SK-N-SH treated with all-trans-retinoic acid at 6 μM for 48 hours (cell line): ENCODE results near the gene TEX2.

Source experiments
- ATAC-seq: fragments of 200-7000 bp; cut with Tn5 transposase; 3 replicates; pipeline ENCODE4 v1.9.1; 2020; ENCODE audit warnings: mild to moderate bottlenecking, moderate library complexity
- BACH2 ChIP-seq: fragments of 250-450 bp; sonication (Bioruptor Pico); IDR thresholded peaks from 2 replicates; pipeline ENCODE4 v1.9.0; 2021; ENCODE audit warnings: mild to moderate bottlenecking, borderline replicate concordance
- CSDC2 ChIP-seq: fragments of 250-450 bp; sonication (Bioruptor Pico); IDR thresholded peaks from 2 replicates; pipeline ENCODE4 v1.5.0; 2020; ENCODE audit warnings: mild to moderate bottlenecking, moderate library complexity
- ESRRG ChIP-seq: fragments of 250-450 bp; sonication (Bioruptor Pico); IDR thresholded peaks from 2 replicates; pipeline ENCODE4 v1.6.1; 2021; ENCODE audit warnings: mild to moderate bottlenecking
- GLIS3 ChIP-seq: fragments of 250-450 bp; sonication (Bioruptor Pico); IDR thresholded peaks from 2 replicates; pipeline ENCODE4 v1.5.0; 2020; ENCODE audit warnings: mild to moderate bottlenecking, moderate library complexity
- ISL1 ChIP-seq: fragments of 250-450 bp; sonication (Bioruptor Pico); IDR thresholded peaks from 2 replicates; pipeline ENCODE4 v2.1.2; 2022; ENCODE audit warnings: mild to moderate bottlenecking, moderate library complexity
- PPARA ChIP-seq: fragments of 250-450 bp; sonication (Bioruptor Pico); IDR thresholded peaks from 2 replicates; pipeline ENCODE4 v1.5.0; 2020; ENCODE audit warnings: mild to moderate bottlenecking, borderline replicate concordance
- RARB ChIP-seq: fragments of 250-450 bp; sonication (Bioruptor Pico); IDR thresholded peaks from 2 replicates; pipeline ENCODE4 v1.8.0; 2021; ENCODE audit warnings: mild to moderate bottlenecking, moderate library complexity
- TCF4 ChIP-seq: fragments of 250-450 bp; sonication (Bioruptor Pico); IDR thresholded peaks from 2 replicates; pipeline ENCODE4 v1.8.0; 2021; ENCODE audit warnings: mild to moderate bottlenecking, moderate library complexity, borderline replicate concordance
- TOX ChIP-seq: fragments of 250-450 bp; sonication (Bioruptor Pico); IDR thresholded peaks from 2 replicates; pipeline ENCODE4 v1.8.0; 2021; ENCODE audit warnings: mild to moderate bottlenecking, moderate library complexity, borderline replicate concordance
- ZC3H10 ChIP-seq: fragments of 250-450 bp; sonication (Bioruptor Pico); IDR thresholded peaks from 2 replicates; pipeline ENCODE4 v1.5.1; 2021; ENCODE audit warnings: mild to moderate bottlenecking, moderate library complexity
- ZFP3 ChIP-seq: fragments of 250-450 bp; sonication (Bioruptor Pico); IDR thresholded peaks from 2 replicates; pipeline ENCODE4 v1.5.0; 2020; ENCODE audit warnings: mild to moderate bottlenecking, moderate library complexity
- ZFP30 ChIP-seq: fragments of 450-650 bp; formaldehyde crosslinking; IDR thresholded peaks from 2 replicates; pipeline ENCODE4 v1.5.0; 2022; ENCODE audit warnings: mild to moderate bottlenecking, moderate library complexity
- ZNF565 ChIP-seq: fragments of 450-650 bp; formaldehyde crosslinking; conservative IDR thresholded peaks from 2 replicates; pipeline ENCODE4 v1.5.0; 2020; ENCODE audit warnings: low read depth, mild to moderate bottlenecking, moderate library complexity
- ZNF70 ChIP-seq: fragments of 450-650 bp; formaldehyde crosslinking; IDR thresholded peaks from 2 replicates; pipeline ENCODE4 v1.5.0; 2020; ENCODE audit warnings: mild to moderate bottlenecking, moderate library complexity
- TF ChIP-seq, protein P1 (sequence below): fragments of 250-450 bp; sonication (Bioruptor Pico); IDR thresholded peaks from 2 replicates; pipeline ENCODE4 v1.5.1; 2021; ENCODE audit warnings: mild to moderate bottlenecking, moderate library complexity
- TF ChIP-seq, protein P2 (sequence below): fragments of 250-450 bp; sonication (Bioruptor Pico); IDR thresholded peaks from 2 replicates; pipeline ENCODE4 v1.8.0; 2021; ENCODE audit warnings: low read depth, mild to moderate bottlenecking, moderate library complexity, borderline replicate concordance
- TF ChIP-seq, protein P3 (sequence below): fragments of 250-450 bp; sonication (Bioruptor Pico); IDR thresholded peaks from 2 replicates; pipeline ENCODE4 v1.5.0; 2020; ENCODE audit warnings: mild to moderate bottlenecking, moderate library complexity
- TF ChIP-seq, protein P4 (sequence below): fragments of 250-450 bp; sonication (Bioruptor Pico); IDR thresholded peaks from 2 replicates; pipeline ENCODE4 v1.5.1; 2020; ENCODE audit warnings: low read depth, mild to moderate bottlenecking, moderate library complexity
- TF ChIP-seq, protein P5 (sequence below): fragments of 250-450 bp; sonication (Bioruptor Pico); IDR thresholded peaks from 2 replicates; pipeline ENCODE4 v1.8.0; 2020; ENCODE audit warnings: mild to moderate bottlenecking, moderate library complexity, borderline replicate concordance

TEX2 gene

DNA sequence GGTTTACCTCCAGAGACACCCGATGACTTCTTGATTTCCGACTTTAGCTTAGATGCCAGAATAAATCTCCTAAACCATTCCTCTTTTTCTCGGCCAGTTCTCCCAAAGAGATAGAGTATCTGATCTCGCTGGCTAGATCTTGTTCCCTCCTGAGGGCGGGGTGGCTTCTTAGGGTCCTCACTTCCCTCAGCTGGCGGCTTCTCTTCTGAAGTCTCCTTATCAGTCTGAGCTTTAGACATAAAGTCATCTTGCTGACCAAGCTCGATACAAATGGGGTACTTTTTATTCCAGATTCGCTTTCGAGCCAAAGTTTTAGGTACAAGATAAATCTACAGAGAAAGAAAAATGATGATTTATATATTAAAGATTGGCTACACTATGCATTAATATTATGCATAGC, 69.5 kb downstream of the TEX2 start:
- ATAC-seq, result no peak

DNA sequence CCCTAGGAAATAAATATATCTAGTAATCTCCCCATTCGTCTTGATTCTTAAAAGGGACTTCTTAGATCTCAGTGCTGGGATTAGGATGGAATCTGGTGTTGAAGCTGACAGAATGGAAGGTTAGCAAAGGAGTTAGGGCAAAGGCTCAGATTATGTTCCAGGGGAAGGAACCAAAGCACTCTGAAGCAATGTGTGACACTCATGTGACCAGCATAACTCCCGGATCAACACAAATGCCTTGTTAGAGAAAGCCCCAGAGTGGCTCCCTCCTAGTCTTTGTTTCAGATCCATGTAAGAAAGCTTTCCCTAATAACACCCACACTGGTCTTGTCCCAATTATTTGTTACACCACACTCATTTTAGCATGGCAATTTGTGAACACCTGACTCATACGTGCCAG, 70.5 kb downstream of the TEX2 start:
- ATAC-seq, result no peak

More for the DNA sequence above, 69.5 kb downstream of the TEX2 start:
- TF ChIP-seq BACH2 (CRISPR knock-in tag), result no peak
- no peak for TF ChIP-seq ZNF565 (CRISPR knock-in tag)
- no peak for TF ChIP-seq TOX (CRISPR knock-in tag)
- TF ChIP-seq, protein P1, sequence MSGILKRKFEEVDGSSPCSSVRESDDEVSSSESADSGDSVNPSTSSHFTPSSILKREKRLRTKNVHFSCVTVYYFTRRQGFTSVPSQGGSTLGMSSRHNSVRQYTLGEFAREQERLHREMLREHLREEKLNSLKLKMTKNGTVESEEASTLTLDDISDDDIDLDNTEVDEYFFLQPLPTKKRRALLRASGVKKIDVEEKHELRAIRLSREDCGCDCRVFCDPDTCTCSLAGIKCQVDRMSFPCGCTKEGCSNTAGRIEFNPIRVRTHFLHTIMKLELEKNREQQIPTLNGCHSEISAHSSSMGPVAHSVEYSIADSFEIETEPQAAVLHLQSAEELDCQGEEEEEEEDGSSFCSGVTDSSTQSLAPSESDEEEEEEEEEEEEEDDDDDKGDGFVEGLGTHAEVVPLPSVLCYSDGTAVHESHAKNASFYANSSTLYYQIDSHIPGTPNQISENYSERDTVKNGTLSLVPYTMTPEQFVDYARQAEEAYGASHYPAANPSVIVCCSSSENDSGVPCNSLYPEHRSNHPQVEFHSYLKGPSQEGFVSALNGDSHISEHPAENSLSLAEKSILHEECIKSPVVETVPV, result no peak
- TF ChIP-seq PPARA (CRISPR knock-in tag), result no peak

DNA sequence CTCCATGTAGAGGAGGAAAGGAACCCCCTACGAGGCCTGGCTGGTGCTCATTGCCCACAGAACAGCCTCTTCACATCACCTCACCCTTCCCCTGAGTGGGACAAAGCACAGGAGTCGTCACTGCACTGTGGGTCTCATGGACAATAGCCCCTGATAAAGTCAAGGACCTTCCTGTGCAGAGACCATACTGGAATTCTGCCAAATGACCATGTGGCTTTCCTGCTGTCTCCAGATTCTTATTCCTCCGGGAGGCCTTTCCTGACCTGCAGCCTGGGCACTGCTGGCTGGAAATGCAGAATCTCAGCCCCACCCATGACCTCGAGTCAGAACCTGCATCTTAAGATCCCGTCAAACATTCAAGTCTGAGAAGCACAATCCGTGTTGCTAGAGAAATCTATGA, 72.6 kb downstream of the TEX2 start:
- TF ChIP-seq TCF4 (CRISPR knock-in tag) (peak; percentile 81; the same call in 1 of the 2 replicates), ZC3H10 (CRISPR knock-in tag) (no peak), BACH2 (CRISPR knock-in tag) (no peak), ZFP30 (CRISPR knock-in tag) (no peak), ZFP3 (CRISPR knock-in tag) (no peak)
- TF ChIP-seq, protein P2, sequence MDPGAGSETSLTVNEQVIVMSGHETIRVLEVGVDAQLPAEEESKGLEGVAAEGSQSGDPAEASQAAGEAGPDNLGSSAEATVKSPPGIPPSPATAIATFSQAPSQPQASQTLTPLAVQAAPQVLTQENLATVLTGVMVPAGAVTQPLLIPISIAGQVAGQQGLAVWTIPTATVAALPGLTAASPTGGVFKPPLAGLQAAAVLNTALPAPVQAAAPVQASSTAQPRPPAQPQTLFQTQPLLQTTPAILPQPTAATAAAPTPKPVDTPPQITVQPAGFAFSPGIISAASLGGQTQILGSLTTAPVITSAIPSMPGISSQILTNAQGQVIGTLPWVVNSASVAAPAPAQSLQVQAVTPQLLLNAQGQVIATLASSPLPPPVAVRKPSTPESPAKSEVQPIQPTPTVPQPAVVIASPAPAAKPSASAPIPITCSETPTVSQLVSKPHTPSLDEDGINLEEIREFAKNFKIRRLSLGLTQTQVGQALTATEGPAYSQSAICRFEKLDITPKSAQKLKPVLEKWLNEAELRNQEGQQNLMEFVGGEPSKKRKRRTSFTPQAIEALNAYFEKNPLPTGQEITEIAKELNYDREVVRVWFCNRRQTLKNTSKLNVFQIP (CRISPR knock-in tag), result no peak
- TF ChIP-seq, protein P3, sequence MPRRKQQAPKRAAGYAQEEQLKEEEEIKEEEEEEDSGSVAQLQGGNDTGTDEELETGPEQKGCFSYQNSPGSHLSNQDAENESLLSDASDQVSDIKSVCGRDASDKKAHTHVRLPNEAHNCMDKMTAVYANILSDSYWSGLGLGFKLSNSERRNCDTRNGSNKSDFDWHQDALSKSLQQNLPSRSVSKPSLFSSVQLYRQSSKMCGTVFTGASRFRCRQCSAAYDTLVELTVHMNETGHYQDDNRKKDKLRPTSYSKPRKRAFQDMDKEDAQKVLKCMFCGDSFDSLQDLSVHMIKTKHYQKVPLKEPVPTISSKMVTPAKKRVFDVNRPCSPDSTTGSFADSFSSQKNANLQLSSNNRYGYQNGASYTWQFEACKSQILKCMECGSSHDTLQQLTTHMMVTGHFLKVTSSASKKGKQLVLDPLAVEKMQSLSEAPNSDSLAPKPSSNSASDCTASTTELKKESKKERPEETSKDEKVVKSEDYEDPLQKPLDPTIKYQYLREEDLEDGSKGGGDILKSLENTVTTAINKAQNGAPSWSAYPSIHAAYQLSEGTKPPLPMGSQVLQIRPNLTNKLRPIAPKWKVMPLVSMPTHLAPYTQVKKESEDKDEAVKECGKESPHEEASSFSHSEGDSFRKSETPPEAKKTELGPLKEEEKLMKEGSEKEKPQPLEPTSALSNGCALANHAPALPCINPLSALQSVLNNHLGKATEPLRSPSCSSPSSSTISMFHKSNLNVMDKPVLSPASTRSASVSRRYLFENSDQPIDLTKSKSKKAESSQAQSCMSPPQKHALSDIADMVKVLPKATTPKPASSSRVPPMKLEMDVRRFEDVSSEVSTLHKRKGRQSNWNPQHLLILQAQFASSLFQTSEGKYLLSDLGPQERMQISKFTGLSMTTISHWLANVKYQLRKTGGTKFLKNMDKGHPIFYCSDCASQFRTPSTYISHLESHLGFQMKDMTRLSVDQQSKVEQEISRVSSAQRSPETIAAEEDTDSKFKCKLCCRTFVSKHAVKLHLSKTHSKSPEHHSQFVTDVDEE (CRISPR knock-in tag), result peak; percentile 75; the same call in 1 of the 2 replicates
- TF ChIP-seq, protein P4, sequence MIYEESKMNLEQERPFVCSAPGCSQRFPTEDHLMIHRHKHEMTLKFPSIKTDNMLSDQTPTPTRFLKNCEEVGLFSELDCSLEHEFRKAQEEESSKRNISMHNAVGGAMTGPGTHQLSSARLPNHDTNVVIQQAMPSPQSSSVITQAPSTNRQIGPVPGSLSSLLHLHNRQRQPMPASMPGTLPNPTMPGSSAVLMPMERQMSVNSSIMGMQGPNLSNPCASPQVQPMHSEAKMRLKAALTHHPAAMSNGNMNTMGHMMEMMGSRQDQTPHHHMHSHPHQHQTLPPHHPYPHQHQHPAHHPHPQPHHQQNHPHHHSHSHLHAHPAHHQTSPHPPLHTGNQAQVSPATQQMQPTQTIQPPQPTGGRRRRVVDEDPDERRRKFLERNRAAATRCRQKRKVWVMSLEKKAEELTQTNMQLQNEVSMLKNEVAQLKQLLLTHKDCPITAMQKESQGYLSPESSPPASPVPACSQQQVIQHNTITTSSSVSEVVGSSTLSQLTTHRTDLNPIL, result no peak
- no peak; the same call in 1 of the 3 replicates for ATAC-seq

More for the DNA sequence above, 70.5 kb downstream of the TEX2 start:
- no peak for TF ChIP-seq ISL1
- TF ChIP-seq GLIS3 (CRISPR knock-in tag), result no peak
- no peak for TF ChIP-seq CSDC2 (CRISPR knock-in tag)
- no peak for TF ChIP-seq BACH2 (CRISPR knock-in tag)

DNA sequence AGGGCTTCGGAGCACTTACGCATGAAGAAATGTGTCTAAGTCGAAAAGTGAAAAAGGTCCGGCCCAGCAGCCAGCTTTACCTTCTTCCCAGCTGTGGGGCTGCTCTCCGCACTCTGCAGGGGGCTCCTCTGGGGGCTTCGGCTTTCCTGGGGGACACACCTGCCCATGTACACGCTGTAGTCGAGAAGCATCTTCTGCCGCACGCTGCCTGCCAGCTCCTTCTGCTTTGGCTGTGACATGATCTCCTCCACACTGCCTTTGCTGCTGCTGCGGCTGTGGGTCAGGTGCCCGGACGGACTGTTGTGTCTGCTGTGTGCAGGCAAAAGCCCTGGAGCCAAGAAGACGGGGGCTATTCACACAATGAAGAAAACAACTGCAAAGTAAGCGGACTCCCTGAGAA, 75.0 kb downstream of the TEX2 start:
- TF ChIP-seq BACH2 (CRISPR knock-in tag) (no peak), ESRRG (no peak), ZC3H10 (CRISPR knock-in tag) (no peak), ZNF70 (CRISPR knock-in tag) (no peak), ZFP30 (CRISPR knock-in tag) (no peak), ZNF565 (CRISPR knock-in tag) (no peak), ZFP3 (CRISPR knock-in tag) (no peak)
- no peak for ATAC-seq

DNA sequence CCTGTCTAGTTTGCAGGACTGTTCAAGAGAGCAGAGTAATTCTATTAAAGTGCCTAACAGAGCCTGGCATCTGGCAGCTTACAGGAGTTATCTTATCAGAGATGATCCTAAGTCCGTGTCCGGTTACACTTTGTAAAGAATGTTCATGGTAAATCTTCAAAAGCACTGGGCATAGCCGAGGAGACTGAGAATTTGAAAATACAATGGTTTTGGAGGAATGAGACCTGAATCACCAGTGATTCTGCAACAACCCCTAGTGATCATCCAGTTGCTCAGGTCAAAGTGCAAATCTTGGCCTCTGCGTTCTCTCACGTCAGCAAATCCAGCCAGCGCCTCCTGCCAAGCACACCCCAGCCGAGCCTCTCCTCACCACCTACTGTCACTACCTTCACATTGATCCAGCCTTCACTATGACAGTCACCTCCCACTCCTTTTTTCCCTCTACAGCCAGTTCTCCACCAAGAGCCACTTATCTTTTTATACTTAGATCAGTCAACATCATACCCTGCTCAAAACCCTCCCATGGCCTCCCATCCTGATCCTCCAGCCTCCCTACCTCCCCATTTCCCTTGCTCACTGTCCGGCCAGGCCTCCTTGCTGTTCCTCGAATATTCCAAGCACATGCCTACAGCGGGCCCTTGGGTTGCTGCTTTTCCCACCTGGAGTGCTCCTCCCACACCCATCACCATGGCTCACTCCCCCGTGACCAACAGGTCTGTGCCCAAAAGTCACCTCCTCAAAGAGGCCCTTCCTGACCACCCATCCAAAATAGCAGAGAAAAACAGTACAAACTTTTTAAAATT, 75.8 kb downstream of the TEX2 start:
- no peak; the same call in 2 of the 3 replicates for ATAC-seq
- no peak for TF ChIP-seq ZC3H10 (CRISPR knock-in tag)
- no peak for TF ChIP-seq ZNF70 (CRISPR knock-in tag)
- TF ChIP-seq, protein P5, sequence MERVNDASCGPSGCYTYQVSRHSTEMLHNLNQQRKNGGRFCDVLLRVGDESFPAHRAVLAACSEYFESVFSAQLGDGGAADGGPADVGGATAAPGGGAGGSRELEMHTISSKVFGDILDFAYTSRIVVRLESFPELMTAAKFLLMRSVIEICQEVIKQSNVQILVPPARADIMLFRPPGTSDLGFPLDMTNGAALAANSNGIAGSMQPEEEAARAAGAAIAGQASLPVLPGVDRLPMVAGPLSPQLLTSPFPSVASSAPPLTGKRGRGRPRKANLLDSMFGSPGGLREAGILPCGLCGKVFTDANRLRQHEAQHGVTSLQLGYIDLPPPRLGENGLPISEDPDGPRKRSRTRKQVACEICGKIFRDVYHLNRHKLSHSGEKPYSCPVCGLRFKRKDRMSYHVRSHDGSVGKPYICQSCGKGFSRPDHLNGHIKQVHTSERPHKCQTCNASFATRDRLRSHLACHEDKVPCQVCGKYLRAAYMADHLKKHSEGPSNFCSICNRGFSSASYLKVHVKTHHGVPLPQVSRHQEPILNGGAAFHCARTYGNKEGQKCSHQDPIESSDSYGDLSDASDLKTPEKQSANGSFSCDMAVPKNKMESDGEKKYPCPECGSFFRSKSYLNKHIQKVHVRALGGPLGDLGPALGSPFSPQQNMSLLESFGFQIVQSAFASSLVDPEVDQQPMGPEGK, result no peak
- TF ChIP-seq RARB (CRISPR knock-in tag), result no peak
- TF ChIP-seq ISL1, result peak; percentile 37
- TF ChIP-seq CSDC2 (CRISPR knock-in tag), result no peak
- TF ChIP-seq, protein P1, result no peak
- no peak for TF ChIP-seq BACH2 (CRISPR knock-in tag)
- TF ChIP-seq GLIS3 (CRISPR knock-in tag), result no peak
- TF ChIP-seq TCF4 (CRISPR knock-in tag), result no peak; the same call in 1 of the 2 replicates
- TF ChIP-seq, protein P2 (CRISPR knock-in tag), result no peak
- TF ChIP-seq PPARA (CRISPR knock-in tag), result no peak
- TF ChIP-seq ZFP30 (CRISPR knock-in tag), result no peak
